Endothelial cell of umbilical vein (primary cell): ENCODE data around the gene ARHGEF10L. TPM values are rescaled to one million over a fixed set of nuclear protein-coding genes. Genes with fewer than 3 reads are reported as not detected.
"Not testable (repeated sequence)": the region's sequence is repeated elsewhere in the genome, so short reads cannot be mapped to it uniquely, and the experiment has no call there.

Experiments used
- BruUV-seq: library from RNA; stranded (reverse); fragments of 400-500 nt; replicated peaks from 2 replicates; lab custom pipeline; 2021; lab: Mats Ljungman, UMichigan
- CTCF ChIA-PET: fragments of 300-600, 350-600 bp; sonication (Branson Sonifier 250); formaldehyde crosslinking; loops from one replicate; lab custom pipeline; 2021; ENCODE audit warnings: antibody characterized with exemption, inconsistent platforms; lab: Charles Lee
- POLR2A ChIA-PET: fragments of 300-600, 350-600 bp; sonication (Branson Sonifier 250); formaldehyde crosslinking; loops from one replicate; lab custom pipeline; 2021; ENCODE audit warnings: antibody characterized with exemption, inconsistent platforms; lab: Charles Lee
- DNase-seq: peaks from one replicate; pipeline ENCODE4 v3.0.0-alpha.2; 2011; ENCODE audit warnings: low read depth, low spot score
- FAIRE-seq: peaks from 2 replicates; lab custom pipeline; 2011; peaks lifted over from hg19 to GRCh38; lab: Jason Lieb, UNC
- H2AFZ ChIP-seq: 2 replicates; pipeline ENCODE4 v1.6.0; 2012; ENCODE audit warnings: low read depth, low read length, control low read depth, inconsistent platforms
- H3K27ac ChIP-seq: 2 replicates; pipeline ENCODE4 v1.5.1; 2011; ENCODE audit warnings: low read depth, mild to moderate bottlenecking, control low read depth, low read length, moderate library complexity; ENCODE audit not compliant: insufficient read depth
- H3K27me3 ChIP-seq, 2 experiments: 2 replicates each; pipeline versions ENCODE4 v1.6.0 to v1.6.1; 2011; ENCODE audit warnings: low read length in 2 of 2, mixed read lengths in 1 of 2; ENCODE audit not compliant: control insufficient read depth in 2 of 2, insufficient read depth in 2 of 2
- H3K36me3 ChIP-seq, 2 experiments: 2 replicates in 1 of 2; 3 replicates in 1 of 2; pipeline ENCODE4 v1.5.1; 2011; ENCODE audit warnings: low read length in 2 of 2, mild to moderate bottlenecking in 1 of 2, moderate library complexity in 1 of 2; ENCODE audit not compliant: control insufficient read depth in 2 of 2, insufficient read depth in 2 of 2; ENCODE audit errors: extremely low read depth in 1 of 2
- H3K4me1 ChIP-seq: 3 replicates; pipeline ENCODE4 v1.5.1; 2011; ENCODE audit warnings: mild to moderate bottlenecking, low read length; ENCODE audit not compliant: control insufficient read depth, insufficient read depth; ENCODE audit errors: extremely low read depth
- H3K4me2 ChIP-seq: 2 replicates; pipeline ENCODE4 v1.6.1; 2011; ENCODE audit warnings: low read length, control low read depth, mixed read lengths; ENCODE audit not compliant: insufficient read depth
- H3K4me3 ChIP-seq, 3 experiments: fragments of 200-600 bp in 1 of 3; sonication (generic), shearing (Covaris generic) in 1 of 3; replicated peaks in 1 of 3; 2 replicates each; pipeline ENCODE4 v1.5.1; 2011 to 2016; ENCODE audit warnings: control low read depth in 3 of 3, low read length in 3 of 3, mild to moderate bottlenecking in 2 of 3, inconsistent platforms in 1 of 3, low read depth in 1 of 3, moderate library complexity in 1 of 3; ENCODE audit not compliant: insufficient read depth in 1 of 3
- H3K79me2 ChIP-seq: 2 replicates; pipeline ENCODE4 v1.6.0; 2012; ENCODE audit warnings: low read length, inconsistent platforms; ENCODE audit not compliant: control insufficient read depth, insufficient read depth
- H3K9ac ChIP-seq: replicated peaks from 2 replicates; pipeline ENCODE3; 2011; ENCODE audit warnings: low read length, control low read depth; ENCODE audit not compliant: insufficient read depth; ENCODE audit errors: extremely low read depth
- H3K9me1 ChIP-seq: replicated peaks from 3 replicates; pipeline ENCODE4 v1.6.0; 2011; ENCODE audit warnings: mild to moderate bottlenecking, low read length; ENCODE audit not compliant: control insufficient read depth, insufficient read depth; ENCODE audit errors: extremely low read depth
- H3K9me3 ChIP-seq: replicated peaks from 2 replicates; pipeline ENCODE4 v1.5.1; 2012; ENCODE audit warnings: low read length, inconsistent platforms; ENCODE audit not compliant: control insufficient read depth, insufficient read depth
- H4K20me1 ChIP-seq: replicated peaks from 2 replicates; pipeline ENCODE3; 2011; ENCODE audit warnings: mild to moderate bottlenecking, low read length; ENCODE audit not compliant: control insufficient read depth, insufficient read depth; ENCODE audit errors: extremely low read depth
- CTCF ChIP-seq, 2 donors: IDR thresholded peaks; 1 replicate in 1 of 2; 2 replicates in 1 of 2; pipeline ENCODE4 v1.5.1; 2011; ENCODE audit warnings: low read length in 2 of 2, mild to moderate bottlenecking in 2 of 2, moderate library complexity in 2 of 2, control low read depth in 1 of 2, inconsistent platforms in 1 of 2, low read depth in 1 of 2; ENCODE audit not compliant: insufficient read depth in 1 of 2; ENCODE audit errors: extremely low read depth in 1 of 2
- GATA2 ChIP-seq: IDR thresholded peaks from 2 replicates; pipeline ENCODE4 v1.7.0; 2011; ENCODE audit warnings: low read depth, mild to moderate bottlenecking, moderate library complexity, mixed read lengths, low read length; ENCODE audit not compliant: insufficient read length, insufficient read depth
- dilution Hi-C: fragments of 300-500 bp; cut with MboI; formaldehyde crosslinking; loops from one replicate; pipeline ENCODE4 v1.15.0; 2019; ENCODE audit warnings: low sequenced_read_pairs; ENCODE audit not compliant: extremely low pct_ligation_motif_present
- intact Hi-C: fragments of 100-400 bp; cut with micrococcal nuclease; formaldehyde crosslinking; loops from one replicate; pipeline ENCODE4 v1.10.0; 2022
- polyA plus RNA-seq, 4 experiments: library from polyadenylated mRNA; depleted of rRNA in 3 of 4; stranded (reverse) in 3 of 4; unstranded in 1 of 4; fragments of >200 nt; gene quantifications; 2 replicates each; pipeline versions ENCODE4 v1.2.1 to v1.2.3, GENCODE V29; 2011 to 2012; ENCODE audit warnings: missing spikeins in 1 of 4
- total RNA-seq: library from RNA; stranded (reverse); gene quantifications from 2 replicates; pipeline ENCODE4 v1.2.3, GENCODE V29; 2021

Gene ARHGEF10L
- total and polyA plus RNA-seq, 2 donors (not counting 3 experiments of a cell fraction or from before 2014, with no cell fraction given): 1.9 to 5.2 TPM

GRCh38 chr1:17507200-17507599 lies 32.3 kb upstream of the ARHGEF10L start:
- H3K9me3 ChIP-seq, BruUV-seq: not testable (repeated sequence)

DNA sequence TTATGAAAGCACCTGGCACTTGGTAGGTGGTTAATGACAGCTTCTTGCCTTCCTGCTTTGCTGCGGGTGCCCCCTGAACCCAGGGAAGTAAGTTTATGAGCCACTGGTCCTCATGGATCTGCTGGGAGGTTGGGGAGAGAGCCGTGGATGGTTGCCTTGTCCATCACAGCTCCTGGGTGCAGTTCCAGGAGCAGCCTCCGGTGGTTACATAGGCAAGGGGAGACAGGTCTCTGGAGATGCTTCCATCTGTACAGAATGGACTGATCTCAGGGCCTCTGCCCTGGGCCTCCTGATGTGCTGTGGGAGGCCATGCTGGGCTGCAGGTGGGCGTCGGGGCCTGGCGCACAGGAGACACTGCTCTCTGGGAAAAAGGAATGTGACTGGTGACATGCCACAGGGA lies 31.6 kb upstream of the ARHGEF10L start:
- Histone ChIP-seq H3K4me3 (no peak overlapping the region), H3K9me3 (no peaks in the 10 kb centered on the region), H3K9ac (no peak overlapping the region), H3K4me2 (no peak overlapping the region), H3K36me3 (no peaks in the 10 kb centered on the region), H3K27ac (no peak overlapping the region), H3K27me3 (no peaks in the 10 kb centered on the region), H3K79me2 (no peaks in the 10 kb centered on the region), H3K9me1 (no peaks in the 10 kb centered on the region), H3K4me1 (no peaks in the 10 kb centered on the region), H2AFZ (no peak overlapping the region), H4K20me1 (no peaks in the 10 kb centered on the region)
- intact Hi-C loops (no loop called here), dilution Hi-C loops (no loop called here)
- BruUV-seq: no TSS peak
- TF ChIP-seq CTCF (IDR thresholded peaks at IDR 0.05; ENCODE audit: extremely low read depth in 1 of 2, insufficient read depth in 1 of 2, low read depth in 1 of 2, low read length in 2 of 2): peak in 1 of 2 donors; percentile 3
- TF ChIP-seq GATA2: no peak
- ChIA-PET POLR2A (no interaction called here), CTCF (interaction anchor here (1.0 to 7.7 kb wide), 4 partner anchors 13 to 110 kb away, joined by 3 to 52 read pairs (median 6); no protein-coding TSS in a partner anchor)
- DNase-seq: no peak
- no peak for FAIRE-seq

More at GRCh38 chr1:17507200-17507599, 32.3 kb upstream of the ARHGEF10L start:
- H3K27me3 ChIP-seq, H3K4me3 ChIP-seq, POLR2A ChIA-PET, FAIRE-seq, H3K36me3 ChIP-seq, H3K79me2 ChIP-seq, H3K9me1 ChIP-seq, H4K20me1 ChIP-seq, H2AFZ ChIP-seq, intact Hi-C loops, H3K4me2 ChIP-seq, H3K27ac ChIP-seq, DNase-seq, H3K9ac ChIP-seq, dilution Hi-C loops, H3K4me1 ChIP-seq: not testable (repeated sequence)
- CTCF ChIA-PET: interaction anchor here (1.6 to 7.7 kb wide), 2 partner anchors 30 to 100 kb away, joined by 8 to 52 read pairs; no protein-coding TSS in a partner anchor
